K562 (cell line): Measurements from ENCODE around the gene TEKT2. TPM values are rescaled to one million over a fixed set of nuclear protein-coding genes. Genes with fewer than 3 reads are reported as not detected.

Experiments
- ATAC-seq: fragments of 200-7000 bp; cut with Tn5 transposase; 3 replicates; pipeline ENCODE4 v1.9.1; 2020; ENCODE audit warnings: moderate library complexity
- BruUV-seq: library from RNA; stranded (reverse); fragments of 400-500 nt; replicated peaks from 2 replicates; lab custom pipeline; 2021; lab: Mats Ljungman, UMichigan
- CTCF ChIA-PET: fragments of 300-600 bp; formaldehyde crosslinking; extraction: SDS; loops from one replicate; lab custom pipeline; 2021; ENCODE audit warnings: low intra/inter-chr PET ratio; lab: Yijun Ruan, JAX
- POLR2A ChIA-PET: fragments of 300-600, 350-650 bp; sonication (Branson Sonifier 250); formaldehyde crosslinking; extraction: SDS; loops from one replicate; lab custom pipeline; 2021; ENCODE audit warnings: antibody characterized with exemption, inconsistent platforms; lab: Yijun Ruan, JAX
- DNase-seq, 4 experiments: peaks; one replicate each; pipeline versions ENCODE4 v3.0.0 to v3.0.0-alpha.2; 2011 to 2018; ENCODE audit warnings: low spot score in 3 of 4, mixed read lengths in 3 of 4; ENCODE audit errors: extremely low read depth in 1 of 4
- FAIRE-seq: peaks from 2 replicates; lab custom pipeline; 2011; peaks lifted over from hg19 to GRCh38; lab: Jason Lieb, UNC
- H2AFZ ChIP-seq: 2 replicates; pipeline ENCODE4 v1.6.0; 2011; ENCODE audit warnings: low read depth, low read length, control low read depth, inconsistent platforms
- H3K27ac ChIP-seq: fragments of 200-600 bp; 3 replicates; pipeline ENCODE4 v1.8.0; 2011; ENCODE audit warnings: low read depth, mild to moderate bottlenecking, control low read depth, inconsistent platforms, low read length, moderate library complexity, mixed read lengths; ENCODE audit errors: extremely low read depth
- H3K27me3 ChIP-seq, 2 experiments: fragments of 300-600 bp in 1 of 2; 2 replicates in 1 of 2; 3 replicates in 1 of 2; pipeline versions ENCODE4 v1.6.0 to v1.8.0; 2011; ENCODE audit warnings: inconsistent platforms in 2 of 2, low read length in 2 of 2, mild to moderate bottlenecking in 1 of 2, mixed read lengths in 1 of 2, moderate library complexity in 1 of 2; ENCODE audit not compliant: control insufficient read depth in 2 of 2, insufficient read depth in 2 of 2
- H3K36me3 ChIP-seq: fragments of 300-600 bp; 3 replicates; pipeline ENCODE4 v1.8.0; 2011; ENCODE audit warnings: mild to moderate bottlenecking, low read length, inconsistent platforms; ENCODE audit not compliant: control insufficient read depth, insufficient read depth
- H3K4me1 ChIP-seq, 2 experiments: fragments of 200-600 bp in 1 of 2; replicated peaks in 1 of 2; 2 replicates in 1 of 2; 3 replicates in 1 of 2; pipeline versions ENCODE4 v1.5.1 to v1.8.0; 2011; ENCODE audit warnings: inconsistent platforms in 2 of 2, low read length in 2 of 2, mild to moderate bottlenecking in 1 of 2, mixed read lengths in 1 of 2, moderate library complexity in 1 of 2; ENCODE audit not compliant: control insufficient read depth in 2 of 2, insufficient read depth in 2 of 2
- H3K4me2 ChIP-seq: 2 replicates; pipeline ENCODE4 v1.6.1; 2011; ENCODE audit warnings: low read length, control low read depth, inconsistent platforms, mixed read lengths; ENCODE audit not compliant: insufficient read depth
- H3K4me3 ChIP-seq: fragments of 200-600 bp; sonication (generic), shearing (Covaris generic); 2 replicates; pipeline ENCODE4 v1.5.1; 2016; ENCODE audit warnings: control low read depth, inconsistent platforms
- H3K79me2 ChIP-seq: fragments of 200-600 bp; 3 replicates; pipeline ENCODE4 v1.8.0; 2011; ENCODE audit warnings: low read length, inconsistent platforms; ENCODE audit not compliant: control insufficient read depth, insufficient read depth
- H3K9ac ChIP-seq, 2 experiments: 2 replicates each; pipeline versions ENCODE4 v1.6.0 to v1.6.1; 2011; ENCODE audit warnings: low read depth in 2 of 2, low read length in 2 of 2, control low read depth in 1 of 2, inconsistent platforms in 1 of 2, mild to moderate bottlenecking in 1 of 2, mixed read lengths in 1 of 2; ENCODE audit not compliant: insufficient read depth in 1 of 2
- H3K9me1 ChIP-seq: one replicate; pipeline ENCODE4 v1.6.0; 2011; ENCODE audit warnings: inconsistent platforms, mild to moderate bottlenecking, low read length, moderate library complexity; ENCODE audit not compliant: control insufficient read depth, insufficient read depth
- H3K9me3 ChIP-seq: replicated peaks from 2 replicates; pipeline ENCODE4 v1.5.1; 2011; ENCODE audit warnings: low read depth, low read length, inconsistent platforms; ENCODE audit not compliant: control insufficient read depth, insufficient read depth
- H4K20me1 ChIP-seq: replicated peaks from 2 replicates; pipeline ENCODE4 v1.6.1; 2011; ENCODE audit warnings: low read length, inconsistent platforms, mixed read lengths; ENCODE audit not compliant: control insufficient read depth, insufficient read depth
- CHD1 ChIP-seq: fragments of 200-600 bp; sonication (generic); IDR thresholded peaks from one replicate; pipeline ENCODE4 v1.6.1; 2012; ENCODE audit warnings: mild to moderate bottlenecking, moderate library complexity, low read length, inconsistent platforms
- CHD2 ChIP-seq: IDR thresholded peaks from 2 replicates; pipeline ENCODE4 v1.6.1; 2011; ENCODE audit warnings: low read depth, low read length
- EHMT2 ChIP-seq: fragments of 450-650 bp; IDR thresholded peaks from 2 replicates; pipeline ENCODE4 v1.6.1; 2018; ENCODE audit warnings: antibody characterized with exemption
- GABPA ChIP-seq: fragments of 200-800 bp; sonication (Bioruptor generic); conservative IDR thresholded peaks from 2 replicates; pipeline ENCODE4 v1.6.1; 2016; ENCODE audit warnings: low read depth, missing genetic modification characterization, missing compliant biosample characterization
- HDAC8 ChIP-seq: fragments of 450-650 bp; IDR thresholded peaks from 2 replicates; pipeline ENCODE4 v1.6.1; 2016; ENCODE audit warnings: mild to moderate bottlenecking, missing genetic modification characterization, moderate library complexity, missing compliant biosample characterization
- MAZ ChIP-seq, 2 experiments: fragments of 450-650 bp in 1 of 2; sonication (generic) in 1 of 2; formaldehyde crosslinking; IDR thresholded peaks in 1 of 2; conservative IDR thresholded peaks in 1 of 2; 2 replicates each; pipeline versions ENCODE4 v1.4.0 to v1.5.0; 2020; ENCODE audit warnings: mild to moderate bottlenecking in 1 of 2, missing genetic modification reagents in 1 of 2
- MEIS2 ChIP-seq: fragments of 450-650 bp; IDR thresholded peaks from 2 replicates; pipeline ENCODE4 v1.6.1; 2014; ENCODE audit warnings: mild to moderate bottlenecking; ENCODE audit not compliant: partially characterized antibody
- MLX ChIP-seq, 2 experiments: fragments of 450-650 bp in 1 of 2; sonication (generic) in 1 of 2; formaldehyde crosslinking; conservative IDR thresholded peaks; 2 replicates each; pipeline versions ENCODE4 v1.4.0 to v1.8.1; 2020 to 2022; ENCODE audit warnings: mild to moderate bottlenecking in 1 of 2, missing genetic modification reagents in 1 of 2
- SIRT6 ChIP-seq: IDR thresholded peaks from one replicate; pipeline ENCODE4 v1.6.1; 2012; ENCODE audit warnings: low read depth, mild to moderate bottlenecking, control low read depth, inconsistent platforms, low read length, moderate library complexity
- SREBF1 ChIP-seq: fragments of 150-350 bp; IDR thresholded peaks from 2 replicates; pipeline ENCODE4 v1.6.1; 2014; ENCODE audit warnings: antibody characterized with exemption, low read depth, low read length, borderline replicate concordance
- SRSF3 ChIP-seq: fragments of 200-400 bp; formaldehyde crosslinking; IDR thresholded peaks from 2 replicates; pipeline ENCODE4 v1.6.1; 2016; ENCODE audit warnings: mild to moderate bottlenecking, low read length, moderate library complexity; ENCODE audit not compliant: insufficient read depth
- ZNF140 ChIP-seq: fragments of 250-450 bp; sonication (Bioruptor Pico); IDR thresholded peaks from 2 replicates; pipeline ENCODE4 v1.8.0; 2021; ENCODE audit warnings: moderate library complexity, mild to moderate bottlenecking, inconsistent platforms
- ZNF324 ChIP-seq: fragments of 250-450 bp; sonication (Bioruptor Pico); IDR thresholded peaks from 2 replicates; pipeline ENCODE4 v1.4.0; 2020; ENCODE audit warnings: mild to moderate bottlenecking
- ZNF507 ChIP-seq: conservative IDR thresholded peaks from 2 replicates; pipeline ENCODE4 v1.6.1; 2017; ENCODE audit warnings: missing genetic modification characterization, missing compliant biosample characterization
- ZNF592 ChIP-seq: fragments of 450-650 bp; IDR thresholded peaks from 2 replicates; pipeline ENCODE4 v1.6.1; 2017; ENCODE audit warnings: antibody characterized with exemption, mild to moderate bottlenecking
- WGBS: fragments of 100-300 bp; shearing (Covaris generic); methylation state at CpG from one replicate; pipeline ENCODE4 v1.1.6; 2016; ENCODE audit warnings: low coverage, mixed read lengths; ENCODE audit not compliant: insufficient coverage; ENCODE audit errors: missing lambda C conversion rate; 5-methylcytosine and 5-hydroxymethylcytosine counted together
- in situ Hi-C: fragments of 300-500 bp; cut with MboI; formaldehyde crosslinking; loops from 4 replicates; pipeline ENCODE4 v1.15.0; 2018; ENCODE audit warnings: inconsistent platforms, mixed read lengths
- intact Hi-C: fragments of 100-400 bp; cut with micrococcal nuclease; formaldehyde crosslinking; loops from 2 replicates; pipeline ENCODE4 v1.14.2; 2022
- polyA plus RNA-seq, 8 experiments: library from polyadenylated mRNA; depleted of rRNA in 4 of 8; stranded (reverse) in 5 of 8; unstranded in 3 of 8; fragments of >200 nt; fragmentation: Nextera tagmentation in 2 of 8; fragmentation: Illumina TruSeq in 1 of 8; extraction: Ambion mirVana in 2 of 8; extraction: Trizol in 1 of 8; gene quantifications; 2 replicates each; pipeline versions ENCODE4 v1.2.1 to v1.2.3, GENCODE V29; 2011 to 2014; ENCODE audit warnings: inconsistent platforms in 1 of 8, missing spikeins in 1 of 8
- total RNA-seq, 7 experiments: library from RNA; depleted of rRNA in 6 of 7; stranded (reverse); fragments of >200 nt in 6 of 7; fragmentation: Illumina TruSeq in 2 of 7; extraction: Trizol in 2 of 7; gene quantifications; 2 replicates each; pipeline versions ENCODE4 v1.2.1 to v1.2.3, GENCODE V29; 2011 to 2021; ENCODE audit warnings: low replicate concordance in 1 of 7

Gene TEKT2
- total and polyA plus RNA-seq, 9 of the 15 experiments (the other 6 are each of a cell fraction or from before 2014, with no cell fraction given): 0.06 to 0.94 (median 0.30) TPM; not detected in 1

GRCh38 chr1:36115200-36115669 lies 31.3 kb downstream of the TEKT2 start (continued):
- TF ChIP-seq ZNF592: no peak

- H2AFZ ChIP-seq: no peak overlapping the region
- H3K4me1 ChIP-seq: peaks cover 0 to 24% of the 10 kb centered on the region in 2 experiments; a peak in 3 of 5 replicates
- in situ Hi-C loops: no loop called here
- no peaks in the 10 kb centered on the region for H3K27me3 ChIP-seq
- BruUV-seq: no TSS peak
- intact Hi-C loops: no loop called here
- no peaks in the 10 kb centered on the region for H3K9me1 ChIP-seq
- H3K9me3 ChIP-seq: no peaks in the 10 kb centered on the region
- H3K36me3 ChIP-seq: no peaks in the 10 kb centered on the region
- ATAC-seq (no peak), FAIRE-seq (no peak)
- TF ChIP-seq MLX (CRISPR knock-in tag; conservative IDR thresholded peaks at IDR 0.05): no peak
- no peak for TF ChIP-seq SREBF1
- no peak for TF ChIP-seq SRSF3
- TF ChIP-seq HDAC8 (tag): no peak
- TF ChIP-seq MEIS2: no peak
- no peak for TF ChIP-seq CHD2
- no peak for TF ChIP-seq MAZ (CRISPR knock-in tag; conservative IDR thresholded peaks at IDR 0.05 in 1 of 2, IDR thresholded peaks at IDR 0.05 in 1 of 2)
- TF ChIP-seq SIRT6: no peak
- TF ChIP-seq CHD1: no peak
- no peak for TF ChIP-seq ZNF507
- TF ChIP-seq ZNF324 (CRISPR knock-in tag): no peak
- TF ChIP-seq EHMT2: no peak
- no peak for TF ChIP-seq ZNF140 (CRISPR knock-in tag)
- no peak for TF ChIP-seq GABPA (tag)
- TF ChIP-seq, all 486 proteins: peak for 0
- CTCF ChIA-PET: no interaction called here
- POLR2A ChIA-PET: interaction anchor here (0.8 to 1.4 kb wide), 3 partner anchors 11 to 108 kb away, joined by 3 to 5 read pairs (median 4); partner anchors contain the start of gene THRAP3
- Histone ChIP-seq H3K9ac (no peak overlapping the region; a peak in 1 of 4 replicates), H4K20me1 (no peaks in the 10 kb centered on the region; the same call in none of the 2 replicates), H3K4me2 (no peak overlapping the region), H3K79me2 (no peaks in the 10 kb centered on the region), H3K4me3 (no peak overlapping the region), H3K27ac (no peak overlapping the region)
- no peak for DNase-seq
- 34% methylated on average over 5 of the region's 5 CpGs for WGBS
These were observed 32.0 kb downstream of the TEKT2 start for GRCh38 chr1:36115931-36116330.
